DMS114 treated with DMSO at 0.1 percent for 48 hours (cell line): ENCODE data around the gene VAC14.

Experiments
- DNase-seq: peaks from one replicate; lab custom pipeline; 2025; ENCODE audit not compliant: unreplicated experiment; lab: John Stamatoyannopoulos, UW

The VAC14 gene

DNA sequence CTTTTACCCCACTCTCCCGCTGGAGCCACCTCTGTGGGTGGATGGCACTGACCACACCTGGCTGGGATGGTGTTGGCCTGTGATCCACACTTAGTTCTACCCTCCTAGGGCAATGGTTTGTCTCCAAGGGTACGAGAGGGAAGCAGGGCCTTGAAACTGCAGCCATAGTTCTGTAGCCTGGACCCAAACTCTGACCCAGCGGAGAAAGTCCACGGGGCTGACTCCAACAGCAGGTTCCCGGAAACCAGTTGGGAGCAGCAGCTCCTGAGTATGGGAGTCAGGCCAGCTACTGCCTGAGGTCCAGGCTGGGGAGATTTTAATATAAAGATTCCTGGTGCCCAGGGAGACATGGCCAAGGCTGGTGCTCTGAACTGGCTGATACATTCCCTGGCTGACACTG, 91.5 kb downstream of the VAC14 start:
- DNase-seq = no peak

DNA sequence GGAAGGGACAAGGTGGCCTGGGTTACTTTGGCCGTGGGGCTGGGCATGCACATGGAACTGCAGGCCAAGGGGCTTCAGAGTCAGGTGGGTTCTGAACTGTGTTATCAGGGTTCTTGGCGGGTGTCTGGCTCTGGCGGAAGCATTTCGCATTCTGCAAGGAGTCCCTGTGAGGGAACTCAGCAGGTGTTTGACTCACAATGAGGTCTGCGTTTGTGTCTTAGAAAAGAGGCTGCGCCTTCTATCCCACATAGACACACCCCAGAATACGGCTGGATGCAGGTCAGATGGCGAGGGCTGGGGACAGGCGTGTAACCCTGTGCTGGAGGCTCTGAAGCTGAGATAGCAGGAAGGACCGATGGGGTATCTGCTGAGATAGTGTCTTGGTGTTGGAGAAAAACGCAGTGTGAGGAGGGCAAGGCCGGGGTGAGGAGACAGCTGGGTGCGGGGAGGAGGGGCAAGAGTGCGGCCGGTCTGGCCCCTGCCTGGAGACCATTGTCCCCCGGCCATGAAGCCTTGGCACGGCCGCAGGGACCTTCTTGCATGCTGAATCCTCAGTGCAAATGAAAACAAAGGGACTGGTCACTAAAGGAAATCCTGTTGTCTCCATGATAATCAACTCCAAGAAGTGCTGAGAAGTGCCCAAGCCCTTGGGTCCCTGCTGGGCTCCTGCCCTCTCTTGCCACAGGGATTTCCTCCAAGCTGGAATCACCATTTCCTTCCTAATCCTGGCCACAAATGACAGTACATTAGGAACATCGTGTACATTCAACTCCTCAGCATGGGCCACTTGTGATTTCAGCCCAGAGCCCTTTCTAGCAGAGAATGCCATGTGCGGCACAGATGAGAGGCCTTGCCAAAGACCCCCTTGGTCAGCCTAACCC, 92.4 kb downstream of the VAC14 start:
- DNase-seq = no peak

DNA sequence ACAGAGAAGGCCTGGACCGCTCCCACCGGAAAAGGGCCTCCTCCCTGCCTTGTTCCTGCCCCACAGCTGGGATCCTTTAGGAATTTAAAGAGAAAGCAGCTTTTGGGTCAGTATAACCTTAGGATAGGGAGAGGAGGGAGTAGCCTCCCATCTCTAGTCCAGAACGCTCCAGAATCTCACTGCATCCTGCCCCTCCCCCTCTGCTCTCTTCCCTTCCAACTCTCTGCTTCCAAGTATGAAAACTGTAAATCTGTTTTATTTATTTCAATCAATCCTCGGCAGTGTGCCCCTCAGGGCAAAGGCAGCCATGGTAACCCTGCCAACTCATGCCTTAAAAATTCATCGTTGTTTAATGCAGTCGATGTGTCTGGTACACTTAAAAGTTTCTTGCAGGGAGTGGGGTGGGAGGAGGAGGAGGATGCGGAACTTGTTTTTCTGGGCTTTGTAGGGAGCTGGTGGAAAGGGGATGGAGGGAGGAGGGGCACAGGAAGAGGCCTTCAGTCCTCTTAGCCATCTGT, 94.0 kb downstream of the VAC14 start:
- no peak for DNase-seq

DNA sequence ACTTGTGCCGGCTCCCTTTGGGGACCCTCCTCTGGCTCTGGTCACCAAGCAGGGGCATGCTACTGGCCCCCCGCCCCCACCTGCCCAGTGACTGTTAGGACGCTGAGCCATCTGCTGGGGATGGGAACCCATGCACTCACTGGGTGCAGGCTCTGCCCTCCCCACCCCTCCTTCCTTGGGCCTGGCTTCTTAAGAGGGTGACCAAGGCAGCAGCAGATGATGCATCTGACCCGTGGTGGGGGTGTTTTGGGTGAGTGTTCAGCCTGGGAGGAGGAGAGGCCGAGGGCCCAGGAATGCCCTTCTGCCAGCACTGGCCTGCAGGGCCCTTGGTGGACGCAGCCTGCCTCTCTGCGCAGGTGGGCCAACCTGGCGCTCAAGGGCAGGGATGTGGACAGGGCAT, 95.9 kb downstream of the VAC14 start:
- DNase-seq = no peak

DNA sequence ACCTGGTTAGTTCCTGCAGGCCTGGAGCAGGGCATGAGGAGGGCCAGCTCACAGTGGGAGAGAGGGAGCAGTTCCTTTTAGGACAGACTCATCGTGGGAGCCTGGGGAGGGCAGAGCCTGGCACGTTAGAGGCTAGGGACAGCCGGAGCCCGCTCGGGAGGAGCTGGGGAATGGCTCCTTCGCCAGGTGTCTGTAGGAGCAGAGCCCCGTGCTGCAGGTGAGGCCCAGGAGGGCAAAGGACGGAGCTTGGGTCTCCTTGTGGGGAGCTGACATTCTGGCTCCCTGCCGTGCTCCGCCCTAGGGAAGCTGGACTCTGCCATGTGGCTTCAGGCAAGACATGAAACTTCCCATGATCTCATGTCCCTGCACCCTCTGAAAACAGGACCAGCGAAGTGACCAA, 96.4 kb downstream of the VAC14 start:
- DNase-seq = no peak

DNA sequence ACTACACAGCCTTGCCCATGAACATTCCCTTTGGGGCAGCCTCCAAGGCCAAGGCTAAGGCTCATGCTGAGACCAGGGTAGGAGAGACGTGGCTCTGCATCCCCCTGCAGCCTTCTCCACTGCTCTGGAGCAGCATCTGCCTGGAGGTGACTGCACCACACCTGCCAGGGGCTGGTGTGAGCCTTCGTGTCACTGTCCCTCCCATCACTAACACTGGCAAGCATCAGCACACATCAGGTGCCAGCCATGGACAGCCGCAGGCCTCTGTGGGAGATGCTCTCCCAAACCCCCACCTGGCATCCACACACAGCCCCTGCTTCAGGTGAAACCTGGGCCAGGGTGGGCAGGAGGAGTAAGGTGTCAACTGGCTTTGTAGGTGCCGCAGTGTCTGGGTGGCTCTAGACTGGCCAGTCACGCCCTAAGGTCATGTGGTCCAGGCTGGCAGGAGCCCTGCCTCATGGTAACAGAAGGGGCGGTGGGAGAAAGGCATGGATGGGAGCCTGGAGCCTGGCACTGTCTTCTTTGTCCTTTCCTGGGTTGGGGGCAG, 97.0 kb downstream of the VAC14 start:
- no peak for DNase-seq

DNA sequence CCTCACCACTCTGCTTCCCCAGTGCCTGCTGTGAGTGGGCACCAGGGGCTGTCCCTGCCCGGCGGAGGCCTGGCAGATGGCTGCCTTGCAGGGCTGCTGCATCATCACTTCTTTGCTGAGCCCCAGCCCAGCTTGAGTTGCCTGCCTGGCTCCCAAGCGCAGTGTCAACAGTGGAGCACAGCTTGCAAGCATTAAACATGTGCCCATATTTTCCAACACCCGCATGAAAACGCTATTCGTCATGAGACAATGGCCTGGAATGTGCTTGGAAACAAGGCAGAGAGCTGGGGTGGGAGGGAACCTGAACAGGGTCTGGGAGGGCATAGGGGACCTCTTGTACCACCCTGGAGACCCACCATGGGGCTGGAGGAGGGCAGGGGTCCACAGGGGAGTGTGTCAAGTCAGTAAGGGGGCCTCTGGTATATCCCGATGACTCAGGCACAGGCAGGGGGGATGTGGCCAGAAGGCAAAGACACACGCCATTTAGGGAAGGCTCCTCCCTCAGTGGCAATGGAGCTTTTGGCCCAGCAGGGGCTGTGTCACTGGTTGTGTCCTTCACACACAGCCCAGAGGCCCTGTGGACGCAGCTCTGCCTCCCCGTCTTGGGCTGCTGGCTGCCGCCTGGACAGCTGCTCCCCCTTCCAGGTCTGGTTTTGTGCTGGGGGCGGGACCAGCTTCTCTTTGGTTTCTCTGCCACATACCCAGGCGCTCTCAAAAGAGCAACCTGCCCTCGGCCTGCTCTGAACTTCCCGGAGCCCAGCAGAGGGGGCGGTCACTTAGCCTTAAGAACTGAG, 97.7 kb downstream of the VAC14 start:
- DNase-seq = no peak

DNA sequence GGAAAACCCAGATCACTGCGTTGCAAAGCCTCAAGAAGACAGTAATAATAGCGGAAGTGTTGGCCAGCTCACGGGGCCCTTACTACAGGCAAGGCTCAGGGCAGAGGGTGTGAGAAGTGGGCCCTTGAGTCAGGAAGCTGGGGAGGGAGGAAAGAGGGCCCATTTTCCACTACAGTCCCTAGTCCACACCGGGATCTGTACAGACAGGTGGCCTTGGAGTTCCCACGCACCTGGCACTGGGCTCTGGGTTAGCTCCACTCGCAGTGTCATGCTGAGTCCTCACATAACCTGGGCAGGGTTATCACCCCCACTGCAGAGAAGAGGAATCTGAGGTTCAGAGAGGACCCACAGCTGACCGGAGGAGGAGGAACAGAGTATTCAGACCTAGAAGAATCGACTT, 98.3 kb downstream of the VAC14 start:
- no peak for DNase-seq

GRCh38 chr16:70701998-70702397, 99.0 kb downstream of the VAC14 start:
- no peak for DNase-seq

- no peak for DNase-seq
Observed at GRCh38 chr16:70701596-70701995, 99.4 kb downstream of the VAC14 start.

DNA sequence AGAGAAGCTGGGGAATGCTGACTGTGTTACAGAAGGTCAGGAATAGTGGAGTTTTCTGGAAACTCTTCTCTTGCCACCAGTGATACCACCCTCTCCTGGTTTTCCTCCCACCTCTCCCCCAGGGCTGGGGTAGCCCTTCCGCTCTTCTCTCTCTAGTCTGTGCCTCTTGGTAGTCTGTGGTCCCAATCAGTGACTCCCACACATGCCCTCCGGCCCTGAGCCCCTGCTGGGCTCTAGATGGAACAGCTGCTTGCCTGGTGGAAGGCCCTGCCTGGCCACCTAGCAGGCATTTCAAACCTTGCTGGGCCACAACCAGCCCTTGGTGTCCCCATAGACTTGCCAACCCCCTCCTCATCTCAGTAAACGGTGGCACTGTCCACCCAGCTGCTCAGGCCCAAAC, 99.9 kb downstream of the VAC14 start:
- no peak for DNase-seq

GRCh38 chr16:70700101-70701020, 100.6 kb downstream of the VAC14 start:
- DNase-seq = no peak

DNA sequence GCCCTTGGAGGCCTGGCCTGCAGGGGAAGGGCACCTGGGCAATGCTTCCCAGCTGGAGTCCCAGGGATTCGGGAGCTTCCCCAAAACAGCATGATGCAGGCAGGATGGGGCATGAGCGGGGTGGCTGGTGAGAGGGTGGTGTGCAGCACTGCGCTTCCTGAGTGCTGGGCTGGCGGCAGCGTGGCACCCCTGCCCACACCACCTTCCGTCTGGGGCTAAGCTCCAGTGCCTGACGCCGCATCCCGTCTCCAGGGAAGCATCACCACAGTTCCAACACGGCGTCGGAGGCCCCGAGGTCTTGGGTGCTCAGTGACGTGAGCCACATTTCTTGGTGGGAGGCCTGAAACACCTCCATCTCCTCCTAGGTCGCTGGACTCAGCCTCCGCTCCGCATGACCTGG, 101.3 kb downstream of the VAC14 start:
- no peak for DNase-seq

- DNase-seq = no peak
Observed at GRCh38 chr16:70698901-70699300, 102.1 kb downstream of the VAC14 start.

DNA sequence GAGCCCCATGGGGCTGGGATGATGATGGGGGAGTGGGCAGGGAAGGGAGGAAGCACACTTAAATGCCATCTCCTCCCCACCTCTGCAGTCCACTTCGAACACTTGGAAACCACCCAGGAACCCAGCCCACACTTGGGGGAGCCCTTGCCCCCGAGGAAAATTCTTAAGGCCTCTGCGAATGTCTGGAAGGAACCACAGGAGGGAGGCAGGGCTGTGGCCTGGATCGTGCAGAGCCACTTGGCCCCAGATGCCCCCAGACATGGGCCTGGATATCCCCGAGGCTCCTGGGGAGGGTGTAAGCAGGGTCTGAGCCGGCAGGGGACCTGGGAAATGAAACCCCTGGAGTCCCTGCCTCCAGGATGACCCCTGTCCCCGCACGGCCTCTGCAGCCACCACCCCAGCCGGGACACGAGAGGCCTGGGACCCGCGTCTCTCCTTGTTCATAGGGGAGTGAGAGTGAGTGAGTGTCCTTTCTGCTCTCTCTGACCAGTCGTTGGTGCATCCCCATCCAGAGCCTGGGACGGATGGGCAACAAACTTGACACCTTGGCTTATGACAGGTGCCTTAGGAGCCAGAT, 103.3 kb downstream of the VAC14 start:
- no peak for DNase-seq

- DNase-seq = no peak
Observed at GRCh38 chr16:70696952-70697593, 103.9 kb downstream of the VAC14 start.

GRCh38 chr16:70696355-70696754, 104.6 kb downstream of the VAC14 start:
- DNase-seq = no peak

DNA sequence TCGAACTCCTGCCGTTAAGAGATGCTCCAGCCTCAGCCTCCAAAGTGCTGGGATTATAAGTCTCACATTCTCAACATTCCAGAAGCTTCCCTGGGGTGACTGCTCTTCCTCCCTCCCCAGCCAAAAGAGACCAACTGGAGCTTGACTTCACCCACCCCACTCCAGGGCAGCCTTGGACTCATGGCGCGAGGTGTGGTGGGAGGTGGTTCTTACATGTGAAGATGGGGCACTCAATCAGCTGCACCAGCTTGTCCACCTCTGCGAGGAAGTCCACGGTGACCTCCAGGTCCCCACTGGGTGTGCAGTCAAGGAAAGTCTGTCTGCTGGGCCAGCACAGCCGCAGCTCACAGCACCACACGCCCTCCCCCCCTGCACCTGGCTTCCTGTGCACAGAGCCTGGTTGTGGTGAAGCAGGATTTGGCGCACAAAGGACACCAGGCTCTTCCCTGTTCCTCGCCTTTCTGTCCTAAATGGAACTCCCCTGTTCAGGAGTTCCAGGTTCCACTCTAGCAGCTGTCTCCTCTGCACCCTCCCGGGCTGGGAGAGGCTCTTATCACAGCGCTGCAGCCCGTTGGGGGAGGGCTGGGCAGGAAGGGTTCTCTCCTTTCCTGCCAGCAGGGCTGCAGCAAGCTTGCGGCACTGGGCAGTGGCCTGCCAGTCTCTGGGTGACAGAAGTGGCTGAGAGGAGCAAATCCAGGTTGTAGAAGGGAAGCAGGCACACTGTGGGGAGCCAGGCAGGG, 105.5 kb downstream of the VAC14 start:
- DNase-seq = no peak

DNA sequence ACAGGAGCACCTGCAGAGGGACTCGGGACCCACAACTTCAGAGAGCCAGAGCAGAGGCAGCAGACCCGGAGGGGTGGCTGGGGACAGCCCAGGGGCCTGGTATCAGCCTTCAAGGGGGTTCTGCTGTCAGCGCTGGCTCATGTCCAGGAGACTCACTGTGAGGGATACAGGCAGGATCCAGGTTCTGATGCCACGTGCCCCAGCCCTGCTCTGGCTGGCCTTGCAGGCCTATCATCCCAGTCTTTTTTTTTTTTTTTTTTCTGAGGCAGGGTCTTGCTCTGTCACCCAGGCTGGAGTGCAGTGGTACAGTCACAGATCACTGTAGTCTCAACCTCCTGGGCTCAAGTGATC, 106.1 kb downstream of the VAC14 start:
- DNase-seq = no peak
